Astrocyte (in vitro differentiated cells and primary cell): Measurements from ENCODE around the gene HECTD4. TPM values are rescaled to one million over a fixed set of nuclear protein-coding genes. Genes with fewer than 3 reads are reported as not detected.
A peak's percentile ranks its signal among the peaks of the same experiment; 100 is the strongest.

ENCODE experiments used
- DNase-seq: peaks from one replicate; pipeline ENCODE4 v3.0.0-alpha.2; 2010; ENCODE audit warnings: low read depth
- FAIRE-seq: peaks from 2 replicates; lab custom pipeline; 2011; peaks lifted over from hg19 to GRCh38; lab: Jason Lieb, UNC
- H2AFZ ChIP-seq: 2 replicates; pipeline ENCODE4 v1.6.0; 2012; ENCODE audit warnings: low read depth, low read length, inconsistent platforms
- H3K27ac ChIP-seq: 2 replicates; pipeline ENCODE4 v1.5.1; 2011; ENCODE audit warnings: low read depth, low read length, inconsistent platforms
- H3K27me3 ChIP-seq: 2 replicates; pipeline ENCODE4 v1.6.0; 2011; ENCODE audit warnings: low read length, inconsistent platforms; ENCODE audit not compliant: insufficient read depth
- H3K36me3 ChIP-seq: 2 replicates; pipeline ENCODE4 v1.5.1; 2011; ENCODE audit warnings: low read length, inconsistent platforms; ENCODE audit not compliant: insufficient read depth
- H3K4me1 ChIP-seq: 2 replicates; pipeline ENCODE4 v1.5.1; 2011; ENCODE audit warnings: low read length, inconsistent platforms; ENCODE audit not compliant: insufficient read depth
- H3K4me2 ChIP-seq: 2 replicates; pipeline ENCODE4 v1.6.0; 2012; ENCODE audit warnings: low read length, inconsistent platforms
- H3K4me3 ChIP-seq: 2 replicates; pipeline ENCODE4 v1.5.1; 2011; ENCODE audit warnings: low read depth, mild to moderate bottlenecking, low read length, inconsistent platforms; ENCODE audit not compliant: insufficient read depth
- H3K79me2 ChIP-seq: 2 replicates; pipeline ENCODE4 v1.6.0; 2012; ENCODE audit warnings: mild to moderate bottlenecking, low read length, inconsistent platforms; ENCODE audit not compliant: insufficient read depth
- H3K9ac ChIP-seq: 2 replicates; pipeline ENCODE4 v1.6.0; 2012; ENCODE audit warnings: mild to moderate bottlenecking, low read length, inconsistent platforms
- H3K9me3 ChIP-seq: 2 replicates; pipeline ENCODE4 v1.5.1; 2012; ENCODE audit warnings: low read depth, mild to moderate bottlenecking, low read length, inconsistent platforms; ENCODE audit not compliant: insufficient read depth
- H4K20me1 ChIP-seq: 2 replicates; pipeline ENCODE4 v1.6.0; 2012; ENCODE audit warnings: low read length, inconsistent platforms; ENCODE audit not compliant: insufficient read depth
- H3K27ac Mint-ChIP-seq: one replicate; pipeline ENCODE4 v1.8.0; 2021; ENCODE audit warnings: mild to moderate bottlenecking, mixed read lengths; ENCODE audit not compliant: unreplicated experiment
- H3K27me3 Mint-ChIP-seq: one replicate; pipeline ENCODE4 v1.8.0; 2021; ENCODE audit warnings: low read depth, mixed read lengths; ENCODE audit not compliant: unreplicated experiment
- H3K36me3 Mint-ChIP-seq: one replicate; pipeline ENCODE4 v1.8.0; 2021; ENCODE audit warnings: low read depth, mixed read lengths; ENCODE audit not compliant: unreplicated experiment
- H3K4me1 Mint-ChIP-seq: one replicate; pipeline ENCODE4 v1.8.0; 2021; ENCODE audit warnings: low read depth, mixed read lengths; ENCODE audit not compliant: unreplicated experiment
- H3K4me3 Mint-ChIP-seq: one replicate; pipeline ENCODE4 v1.8.0; 2021; ENCODE audit warnings: mild to moderate bottlenecking, moderate library complexity, mixed read lengths; ENCODE audit not compliant: unreplicated experiment
- H3K9me3 Mint-ChIP-seq: one replicate; pipeline ENCODE4 v1.8.0; 2021; ENCODE audit warnings: mild to moderate bottlenecking, mixed read lengths; ENCODE audit not compliant: unreplicated experiment
- CTCF ChIP-seq: IDR thresholded peaks from 2 replicates; pipeline ENCODE4 v1.5.1; 2011; ENCODE audit warnings: low read depth, mild to moderate bottlenecking, inconsistent platforms, low read length, moderate library complexity; ENCODE audit not compliant: insufficient read depth
- EZH2 ChIP-seq: IDR thresholded peaks from 2 replicates; pipeline ENCODE4 v1.6.1; 2012; ENCODE audit warnings: mild to moderate bottlenecking, low read length, inconsistent platforms; ENCODE audit not compliant: insufficient read depth
- total RNA-seq: library from RNA; stranded (reverse); gene quantifications from 2 replicates; pipeline ENCODE4 v1.2.1, GENCODE V29; 2021

The HECTD4 gene
- total RNA-seq, 1 donor from 2014 or later, result 38.9 TPM

GRCh38 chr12:112184056-112184887, 198.0 kb downstream of the HECTD4 start:
- Histone ChIP-seq H3K27me3 (no peaks in the 10 kb centered on the region), H3K4me3 (no peak overlapping the region), H3K4me1 (peaks cover 16% of the 10 kb centered on the region), H3K9me3 (no peaks in the 10 kb centered on the region), H4K20me1 (peaks cover 15% of the 10 kb centered on the region), H3K27ac (no peak overlapping the region), H3K79me2 (no peaks in the 10 kb centered on the region), H3K36me3 (no peaks in the 10 kb centered on the region), H2AFZ (no peak overlapping the region), H3K9ac (no peak overlapping the region), H3K4me2 (no peak overlapping the region)
- H3K36me3 Mint-ChIP-seq, result peaks cover 11% of the 10 kb centered on the region
- DNase-seq, result no peak
- H3K27ac Mint-ChIP-seq, result no peak overlapping the region
- no peaks in the 10 kb centered on the region for H3K9me3 Mint-ChIP-seq
- no peaks in the 10 kb centered on the region for H3K27me3 Mint-ChIP-seq
- FAIRE-seq, result no peak
- H3K4me1 Mint-ChIP-seq, result peaks cover 16% of the 10 kb centered on the region
- H3K4me3 Mint-ChIP-seq, result no peak overlapping the region
- TF ChIP-seq CTCF (no peak), EZH2 (no peak)

- Histone ChIP-seq H2AFZ (no peak overlapping the region), H3K4me1 (peaks cover 16% of the 10 kb centered on the region), H3K9ac (peak overlapping the region; percentile 17), H3K36me3 (no peaks in the 10 kb centered on the region), H3K4me2 (peak overlapping the region; percentile 9), H3K27ac (peak overlapping the region; percentile 42), H3K9me3 (no peaks in the 10 kb centered on the region), H3K4me3 (no peak overlapping the region), H3K27me3 (no peaks in the 10 kb centered on the region), H3K79me2 (no peaks in the 10 kb centered on the region), H4K20me1 (peaks cover 15% of the 10 kb centered on the region)
- Mint-ChIP-seq H3K9me3 (no peaks in the 10 kb centered on the region), H3K4me3 (no peak overlapping the region), H3K4me1 (peaks cover 16% of the 10 kb centered on the region), H3K27ac (peak overlapping the region; percentile 6), H3K36me3 (peaks cover 17% of the 10 kb centered on the region), H3K27me3 (no peaks in the 10 kb centered on the region)
- TF ChIP-seq CTCF (no peak), EZH2 (no peak)
- FAIRE-seq (no peak), DNase-seq (peak; percentile 70)
These were observed 198.8 kb downstream of the HECTD4 start for GRCh38 chr12:112183141-112184021.
